Measurements from ENCODE around the gene PLPPR3.
A peak's percentile ranks its signal among the peaks of the same experiment; 100 is the strongest.

Gene PLPPR3

GRCh38 chr19:803686-804418 is 17.9 kb downstream of the PLPPR3 start:
- Histone ChIP-seq H3K36me3 (replicated peaks) (peaks cover 100% of the 10 kb centered on the region), H3K4me3 (no peak overlapping the region), H3K9me3 (no peaks in the 10 kb centered on the region), H3K4me1 (peaks cover 30% of the 10 kb centered on the region), H3K27me3 (ENCODE audit: low read depth) (no peaks in the 10 kb centered on the region)
- DNase-seq (ENCODE audit: low spot score in 2 of 2) = no peak
- in situ Hi-C loops (cut with MboI; ENCODE audit: low sequenced_read_pairs) = no loop called here

- Histone ChIP-seq H3K9me3 (no peaks in the 10 kb centered on the region), H3K36me3 (replicated peaks) (peaks cover 100% of the 10 kb centered on the region), H3K4me3 (no peak overlapping the region), H3K27me3 (ENCODE audit: low read depth) (no peaks in the 10 kb centered on the region), H3K4me1 (peaks cover 30% of the 10 kb centered on the region)
- no peak for DNase-seq (ENCODE audit: low spot score in 2 of 2)
- in situ Hi-C loops (cut with MboI; ENCODE audit: low sequenced_read_pairs) = no loop called here
These were observed 18.6 kb downstream of the PLPPR3 start for GRCh38 chr19:803099-803561.

- Histone ChIP-seq H3K27me3 (ENCODE audit: low read depth) (no peaks in the 10 kb centered on the region), H3K4me3 (no peak overlapping the region), H3K36me3 (replicated peaks) (peaks cover 98% of the 10 kb centered on the region), H3K4me1 (peaks cover 30% of the 10 kb centered on the region), H3K9me3 (no peaks in the 10 kb centered on the region)
- no peak for DNase-seq (ENCODE audit: low spot score in 2 of 2)
- in situ Hi-C loops (cut with MboI; ENCODE audit: low sequenced_read_pairs) = no loop called here
These were observed 19.2 kb downstream of the PLPPR3 start for GRCh38 chr19:802498-803098.

GRCh38 chr19:801861-802497 is 19.8 kb downstream of the PLPPR3 start:
- Histone ChIP-seq H3K27me3 (ENCODE audit: low read depth) (no peaks in the 10 kb centered on the region), H3K4me1 (peaks cover 30% of the 10 kb centered on the region), H3K9me3 (no peaks in the 10 kb centered on the region), H3K4me3 (no peak overlapping the region), H3K36me3 (replicated peaks) (peaks cover 92% of the 10 kb centered on the region)
- no peak for DNase-seq (ENCODE audit: low spot score in 2 of 2)
- in situ Hi-C loops (cut with MboI; ENCODE audit: low sequenced_read_pairs) = no loop called here

GRCh38 chr19:801030-801860 is 20.5 kb downstream of the PLPPR3 start:
- DNase-seq (ENCODE audit: low spot score in 2 of 2) = no peak
- peak overlapping the region; percentile 4; the same call in 1 of the 2 replicates for H3K4me3 ChIP-seq
- H3K4me1 ChIP-seq = peaks cover 30% of the 10 kb centered on the region
- in situ Hi-C loops (cut with MboI; ENCODE audit: low sequenced_read_pairs) = no loop called here
- H3K27me3 ChIP-seq (ENCODE audit: low read depth) = no peaks in the 10 kb centered on the region
- H3K9me3 ChIP-seq = no peaks in the 10 kb centered on the region
- H3K36me3 ChIP-seq (replicated peaks) = peaks cover 84% of the 10 kb centered on the region

- DNase-seq (ENCODE audit: low spot score in 2 of 2) = no peak
- Histone ChIP-seq H3K4me1 (peaks cover 30% of the 10 kb centered on the region), H3K4me3 (peak overlapping the region; percentile 91), H3K36me3 (replicated peaks) (peaks cover 77% of the 10 kb centered on the region), H3K27me3 (ENCODE audit: low read depth) (no peaks in the 10 kb centered on the region), H3K9me3 (no peaks in the 10 kb centered on the region)
- in situ Hi-C loops (cut with MboI; ENCODE audit: low sequenced_read_pairs) = no loop called here
These were observed 21.3 kb downstream of the PLPPR3 start for GRCh38 chr19:800360-801029.

GRCh38 chr19:799076-799881 is 22.5 kb downstream of the PLPPR3 start:
- in situ Hi-C loops (cut with MboI; ENCODE audit: low sequenced_read_pairs) = no loop called here

GRCh38 chr19:798415-799075 is 23.2 kb downstream of the PLPPR3 start:
- no peaks in the 10 kb centered on the region for H3K27me3 ChIP-seq (ENCODE audit: low read depth)
- peaks cover 30% of the 10 kb centered on the region for H3K4me1 ChIP-seq
- DNase-seq (ENCODE audit: low spot score in 2 of 2) = no peak
- in situ Hi-C loops (cut with MboI; ENCODE audit: low sequenced_read_pairs) = no loop called here
- peak overlapping the region; percentile 91 for H3K4me3 ChIP-seq
- H3K36me3 ChIP-seq (replicated peaks) = peaks cover 57% of the 10 kb centered on the region
- H3K9me3 ChIP-seq = 0 out of 2 replicates have a peak, but pooled peaks cover 2% of the 10 kb centered on the region

More at GRCh38 chr19:799076-799881, 22.5 kb downstream of the PLPPR3 start:
- Histone ChIP-seq H3K4me1 (peaks cover 30% of the 10 kb centered on the region), H3K27me3 (ENCODE audit: low read depth) (no peaks in the 10 kb centered on the region), H3K4me3 (peak overlapping the region; percentile 91), H3K36me3 (replicated peaks) (peaks cover 65% of the 10 kb centered on the region), H3K9me3 (0 out of 2 replicates have a peak, but pooled peaks cover 2% of the 10 kb centered on the region)
- DNase-seq (ENCODE audit: low spot score in 2 of 2) = peak; percentile 30 to 61

- in situ Hi-C loops (cut with MboI; ENCODE audit: low sequenced_read_pairs) = no loop called here
- DNase-seq (ENCODE audit: low spot score in 2 of 2) = peak; percentile 81 to 91
- Histone ChIP-seq H3K9me3 (0 out of 2 replicates have a peak, but pooled peaks cover 2% of the 10 kb centered on the region), H3K4me1 (peaks cover 30% of the 10 kb centered on the region), H3K27me3 (ENCODE audit: low read depth) (no peaks in the 10 kb centered on the region), H3K4me3 (peak overlapping the region; percentile 91), H3K36me3 (replicated peaks) (peaks cover 50% of the 10 kb centered on the region)
These were observed 24.0 kb downstream of the PLPPR3 start for GRCh38 chr19:797528-798414.

- Histone ChIP-seq H3K36me3 (replicated peaks) (peaks cover 41% of the 10 kb centered on the region), H3K4me3 (peak within 1 kb of the TSS; percentile 91)
- in situ Hi-C loops (cut with MboI; ENCODE audit: low sequenced_read_pairs) = no loop called here
These were observed 24.8 kb downstream of the PLPPR3 start, which contains the start of gene PTBP1 for GRCh38 chr19:796692-797527. Gene PTBP1, plus strand, starts transcription at chr19:797452. Its CDS starts 46 bp downstream, at chr19:797498.

More at GRCh38 chr19:796692-797527, 24.8 kb downstream of the PLPPR3 start, which contains the start of gene PTBP1:
- H3K4me1 ChIP-seq = peaks cover 25% of the 10 kb centered on the region
- H3K27me3 ChIP-seq (ENCODE audit: low read depth) = no peaks in the 10 kb centered on the region
- DNase-seq (ENCODE audit: low spot score in 2 of 2) = peak; percentile 100
- H3K9me3 ChIP-seq = 0 out of 2 replicates have a peak, but pooled peaks cover 2% of the 10 kb centered on the region
